NCI-H748 treated with DMSO at 0.1 percent for 48 hours (cell line): ENCODE measurements around the gene ATCAY.
"Not testable (repeated sequence)": the region's sequence is repeated elsewhere in the genome, so short reads cannot be mapped to it uniquely, and the experiment has no call there.

Source experiments
- DNase-seq: peaks from one replicate; lab custom pipeline; 2025; lab: John Stamatoyannopoulos, UW

The ATCAY gene

DNA sequence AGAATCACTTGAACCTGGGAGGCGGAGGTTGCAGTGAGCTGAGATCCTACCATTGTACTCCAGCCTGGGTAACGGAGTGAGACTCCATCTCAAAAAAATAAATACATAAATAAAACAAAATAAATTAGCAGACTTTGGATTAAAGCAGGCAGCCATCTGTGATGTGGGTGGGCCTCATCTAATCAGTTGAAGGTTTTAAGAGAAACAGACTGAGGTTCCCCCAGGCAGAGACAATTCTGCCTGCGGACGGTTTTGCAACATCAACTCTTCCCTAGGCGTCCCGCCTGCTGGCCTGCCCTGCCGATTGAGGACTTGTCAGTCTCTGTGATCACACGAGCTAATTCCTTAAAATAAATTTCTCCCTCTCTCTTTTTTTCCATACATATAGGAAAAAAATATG is 23.7 kb downstream of the ATCAY start:
- DNase-seq = no peak

DNA sequence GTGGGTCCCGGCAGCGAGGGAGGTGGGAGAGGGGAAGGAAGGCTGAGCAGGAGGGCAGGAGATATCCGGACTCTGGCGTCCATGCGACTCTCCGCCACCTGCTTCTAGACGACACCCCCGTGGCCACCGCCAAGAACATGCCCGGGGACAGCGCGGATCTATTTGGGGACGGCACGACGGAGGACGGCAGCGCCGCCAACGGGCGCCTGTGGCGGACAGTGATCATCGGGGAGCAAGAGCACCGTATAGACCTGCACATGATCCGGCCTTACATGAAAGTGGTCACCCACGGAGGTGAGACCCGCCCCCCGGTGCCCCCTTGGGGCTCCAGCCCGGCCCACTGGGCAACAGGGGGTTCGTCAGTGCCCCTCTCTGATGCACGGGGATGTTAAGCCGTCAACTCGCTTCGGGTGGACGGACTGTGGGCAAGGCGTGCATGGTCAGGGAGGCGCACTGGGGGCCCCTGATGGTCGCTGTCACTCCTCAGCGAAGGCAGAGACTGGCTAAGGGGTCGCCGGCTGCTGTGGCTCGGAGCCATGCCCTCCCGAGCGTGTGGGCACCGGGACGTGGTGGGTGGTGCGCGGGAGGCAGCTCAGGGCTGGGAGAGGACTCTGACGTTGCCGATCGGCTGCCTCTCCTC is 27.3 kb downstream of the ATCAY start:
- no peak for DNase-seq

DNA sequence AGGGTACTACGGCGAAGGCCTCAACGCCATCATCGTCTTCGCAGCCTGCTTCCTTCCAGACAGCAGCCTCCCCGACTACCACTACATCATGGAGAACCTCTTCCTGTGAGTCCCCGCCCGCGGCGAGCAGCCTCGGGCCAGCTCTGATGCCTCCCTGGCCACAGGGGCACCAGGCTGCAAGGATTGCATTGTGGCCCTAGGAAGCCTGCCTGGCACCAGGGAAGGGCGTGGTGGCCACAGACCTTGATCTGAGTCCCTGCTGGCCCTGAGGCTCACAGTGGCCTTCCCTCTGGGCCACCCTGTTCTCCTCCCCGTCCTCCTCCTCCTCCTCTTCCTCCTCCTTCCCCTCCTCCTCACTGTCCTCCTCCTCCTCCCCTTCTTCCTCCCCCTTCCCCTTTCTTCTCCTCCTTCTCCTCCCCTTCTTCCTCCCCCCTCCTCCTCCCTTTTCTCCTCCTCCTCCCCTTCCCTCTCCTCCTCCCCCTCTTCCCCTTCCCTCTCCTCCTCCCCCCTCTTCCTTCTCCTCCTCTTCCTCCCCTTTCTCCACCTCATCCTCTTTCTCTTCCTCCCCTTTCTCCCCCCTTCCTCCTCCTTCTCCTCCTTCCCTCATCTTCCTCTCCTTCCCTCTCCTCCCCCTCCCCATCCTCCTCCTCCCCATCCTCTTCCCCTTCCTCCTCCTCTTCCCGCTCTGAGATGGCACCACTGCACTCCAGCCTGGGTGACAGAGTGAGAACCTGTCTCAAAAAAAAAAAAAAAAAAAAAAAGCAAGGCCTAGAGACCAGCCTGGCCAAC is 28.0 kb downstream of the ATCAY start:
- DNase-seq = no peak

DNA sequence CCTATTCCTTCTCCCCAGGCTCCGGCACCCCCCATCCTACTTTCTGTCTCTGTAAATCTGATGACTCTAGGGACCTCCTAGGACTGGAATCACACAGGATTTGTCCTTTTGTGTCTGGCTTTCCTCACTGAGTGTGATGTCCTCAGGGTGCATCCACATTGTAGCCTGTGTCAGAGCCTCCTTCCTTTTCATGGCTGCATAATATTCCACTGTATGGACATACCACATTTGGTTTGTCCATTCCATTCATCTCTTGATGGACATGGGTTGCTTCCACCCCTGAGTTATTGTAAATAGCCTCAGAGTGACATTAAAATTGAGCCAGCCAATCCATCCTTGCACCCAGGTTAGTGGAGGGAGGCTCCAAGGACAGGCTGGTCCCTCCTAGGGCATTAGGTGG is 29.6 kb downstream of the ATCAY start:
- DNase-seq = no peak

DNA sequence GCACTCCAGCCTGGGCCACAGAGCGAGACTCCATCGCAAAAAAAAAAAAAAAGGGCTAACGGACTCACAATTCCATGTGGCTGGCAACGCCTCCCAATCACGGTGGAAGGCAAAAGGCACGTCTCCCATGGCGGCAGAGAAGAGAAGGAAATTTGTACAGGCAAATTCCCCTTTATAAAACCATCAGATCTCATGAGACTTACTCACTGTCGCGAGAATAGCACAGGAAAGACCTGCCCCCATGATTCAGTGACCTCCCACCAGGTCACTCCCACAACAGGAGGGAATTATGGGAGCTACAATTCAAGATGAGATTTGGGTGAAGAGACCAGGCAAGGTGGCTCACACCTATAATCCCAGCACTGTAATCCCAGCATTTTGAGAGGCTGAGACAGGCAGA is 33.7 kb downstream of the ATCAY start:
- DNase-seq = no peak

DNA sequence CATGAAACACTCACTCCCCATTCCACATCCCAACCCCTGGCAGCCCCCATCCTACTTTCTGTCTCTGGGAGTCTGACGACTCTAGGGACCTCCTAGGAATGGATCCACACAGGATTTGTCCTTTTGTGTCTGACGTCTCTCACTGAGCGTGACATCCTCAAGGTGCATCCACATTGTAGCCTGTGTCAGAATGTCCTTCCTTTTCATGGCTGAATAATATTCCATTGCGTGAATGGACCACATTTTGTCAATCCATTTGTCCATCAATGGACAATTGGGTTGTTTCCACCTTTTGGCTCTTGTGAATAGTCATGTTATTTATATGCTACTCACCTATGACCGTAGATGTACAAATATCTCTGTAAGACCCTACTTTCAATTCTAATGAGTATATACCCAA is 35.5 kb downstream of the ATCAY start:
- DNase-seq = no peak

DNA sequence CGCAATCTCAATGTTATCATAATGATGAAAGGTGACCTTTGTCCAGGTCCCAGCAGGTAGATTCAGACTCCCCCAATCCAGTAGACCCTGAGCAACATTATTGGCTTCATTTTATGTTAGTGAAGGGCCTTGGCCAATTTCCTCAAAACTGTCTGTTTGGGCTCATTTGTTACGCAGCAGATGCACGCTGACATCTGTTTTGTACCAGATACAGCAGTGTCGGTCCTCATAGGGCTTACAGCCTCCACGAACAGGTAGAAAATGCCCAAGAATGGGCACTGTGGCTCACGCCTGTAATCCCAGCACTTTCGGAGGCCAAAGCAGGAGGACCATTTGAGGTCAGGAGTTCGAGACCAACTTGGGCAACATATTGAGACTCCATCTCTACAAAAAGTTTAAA is 39.3 kb downstream of the ATCAY start:
- DNase-seq = no peak

DNA sequence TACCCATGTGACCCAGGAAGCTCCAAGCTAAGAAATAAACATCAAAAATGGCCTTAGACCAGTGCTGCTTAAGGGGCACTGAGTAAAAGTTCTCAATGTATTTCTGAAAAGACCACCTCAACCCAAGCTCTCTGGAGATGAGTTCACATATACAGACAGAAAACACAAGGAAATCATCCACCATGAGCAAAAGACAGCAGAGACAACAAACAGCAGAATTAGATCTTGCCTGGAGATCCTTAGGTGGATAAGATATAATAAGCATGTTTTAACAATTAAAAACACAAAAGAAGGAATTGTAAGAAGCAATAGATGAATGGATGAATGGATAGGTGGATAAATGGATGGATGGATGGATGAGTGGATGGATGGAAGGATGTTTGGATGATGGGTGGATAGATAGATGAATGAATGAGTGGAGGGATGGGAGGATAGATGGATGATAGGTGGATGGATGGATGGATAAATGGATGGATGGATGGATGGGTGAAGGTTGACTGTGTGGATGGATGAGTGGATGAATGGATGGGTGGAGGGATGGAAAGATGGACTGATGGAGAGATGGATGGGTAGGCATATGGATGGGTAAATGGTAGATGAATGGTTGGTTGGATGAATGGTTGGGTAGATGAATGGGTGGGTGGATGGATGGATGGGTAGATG is 42.7 kb downstream of the ATCAY start:
- no peak for DNase-seq

DNA sequence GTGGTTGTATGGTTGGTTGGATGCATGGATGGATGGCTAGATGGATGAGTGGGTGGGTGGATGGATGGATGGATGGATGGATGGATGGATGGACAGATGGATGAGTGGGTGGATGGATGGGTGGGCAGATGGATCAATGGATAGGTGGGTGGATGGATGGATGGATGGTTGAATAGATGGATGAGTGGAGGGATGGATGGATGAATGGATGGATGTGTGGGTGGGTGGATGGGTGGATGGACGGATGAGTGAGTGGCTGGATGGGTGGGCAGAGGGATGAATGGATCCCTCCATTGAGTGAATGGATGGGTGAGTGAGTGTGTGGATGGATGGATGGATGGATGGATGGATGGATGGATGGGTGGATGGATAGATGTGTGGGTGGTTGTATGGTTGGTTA is 43.4 kb downstream of the ATCAY start:
- DNase-seq = no peak

DNA sequence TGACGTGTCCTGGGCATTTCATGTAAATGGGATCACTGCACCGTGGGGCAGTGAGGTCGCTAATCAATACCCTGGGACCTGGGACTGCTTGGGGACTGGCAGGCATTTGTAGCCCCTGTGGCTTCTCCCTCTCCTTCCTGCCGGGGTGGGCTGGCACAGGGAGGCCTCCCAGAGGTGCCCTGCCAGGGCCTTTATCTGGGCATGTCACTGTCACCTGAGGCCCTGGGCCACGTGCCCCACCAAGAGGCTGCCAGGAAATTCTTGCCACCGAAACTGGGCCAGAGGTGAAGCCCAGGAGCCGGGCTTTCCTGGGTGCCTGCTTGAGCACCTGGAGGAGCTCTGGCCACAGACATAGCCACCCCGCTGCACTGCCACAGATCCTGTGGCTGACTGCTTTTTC is 50.6 kb downstream of the ATCAY start:
- no peak for DNase-seq

DNA sequence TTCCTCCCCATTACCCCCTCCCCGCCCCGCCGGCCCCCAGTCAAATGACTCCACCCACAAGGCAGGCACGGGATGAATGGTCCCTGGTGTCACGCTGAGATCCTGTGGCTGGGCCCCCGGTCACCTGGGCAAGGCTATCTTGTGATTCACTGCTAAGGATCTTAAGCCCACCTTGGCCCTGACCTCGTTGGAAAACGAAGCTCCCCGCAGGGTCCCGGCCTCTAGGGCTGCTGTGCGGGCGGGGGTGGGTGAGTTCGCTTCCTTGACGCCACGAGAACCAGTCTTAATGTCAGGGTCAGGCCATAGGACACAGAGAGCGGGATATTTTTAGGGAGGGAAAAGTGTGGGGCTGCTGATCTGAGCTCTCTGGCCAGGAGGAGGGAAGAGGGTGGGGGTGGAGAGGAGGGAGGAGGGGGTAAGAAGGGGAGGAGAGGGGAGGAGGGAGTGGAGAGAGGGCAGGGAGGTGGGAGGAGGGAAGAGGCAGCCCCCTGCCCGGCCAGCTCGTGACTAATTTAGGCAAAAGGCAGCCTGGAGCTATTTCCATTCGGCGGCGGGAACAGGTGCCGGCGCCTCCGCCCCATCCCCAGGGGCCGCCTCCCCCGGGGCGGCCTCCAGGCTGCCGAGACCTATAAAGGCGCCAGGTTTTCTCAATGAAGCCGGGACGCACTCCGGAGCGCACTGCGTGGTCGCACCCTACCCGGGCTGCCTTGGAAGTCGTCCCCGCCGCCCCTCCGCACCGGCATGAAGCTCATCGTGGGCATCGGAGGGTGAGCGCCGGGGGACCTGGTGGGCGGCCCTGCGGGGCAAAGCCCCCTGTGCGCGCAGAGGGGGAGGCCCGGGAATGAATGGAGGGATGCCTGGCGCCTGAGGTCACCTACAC is 52.7 kb downstream of the ATCAY start, which contains the start of gene NMRK2:
Gene NMRK2, plus strand, starts transcription at position 139 of the 880 bp plus-strand sequence. Its CDS starts 603 bp downstream, at position 742.
- no peak for DNase-seq

DNA sequence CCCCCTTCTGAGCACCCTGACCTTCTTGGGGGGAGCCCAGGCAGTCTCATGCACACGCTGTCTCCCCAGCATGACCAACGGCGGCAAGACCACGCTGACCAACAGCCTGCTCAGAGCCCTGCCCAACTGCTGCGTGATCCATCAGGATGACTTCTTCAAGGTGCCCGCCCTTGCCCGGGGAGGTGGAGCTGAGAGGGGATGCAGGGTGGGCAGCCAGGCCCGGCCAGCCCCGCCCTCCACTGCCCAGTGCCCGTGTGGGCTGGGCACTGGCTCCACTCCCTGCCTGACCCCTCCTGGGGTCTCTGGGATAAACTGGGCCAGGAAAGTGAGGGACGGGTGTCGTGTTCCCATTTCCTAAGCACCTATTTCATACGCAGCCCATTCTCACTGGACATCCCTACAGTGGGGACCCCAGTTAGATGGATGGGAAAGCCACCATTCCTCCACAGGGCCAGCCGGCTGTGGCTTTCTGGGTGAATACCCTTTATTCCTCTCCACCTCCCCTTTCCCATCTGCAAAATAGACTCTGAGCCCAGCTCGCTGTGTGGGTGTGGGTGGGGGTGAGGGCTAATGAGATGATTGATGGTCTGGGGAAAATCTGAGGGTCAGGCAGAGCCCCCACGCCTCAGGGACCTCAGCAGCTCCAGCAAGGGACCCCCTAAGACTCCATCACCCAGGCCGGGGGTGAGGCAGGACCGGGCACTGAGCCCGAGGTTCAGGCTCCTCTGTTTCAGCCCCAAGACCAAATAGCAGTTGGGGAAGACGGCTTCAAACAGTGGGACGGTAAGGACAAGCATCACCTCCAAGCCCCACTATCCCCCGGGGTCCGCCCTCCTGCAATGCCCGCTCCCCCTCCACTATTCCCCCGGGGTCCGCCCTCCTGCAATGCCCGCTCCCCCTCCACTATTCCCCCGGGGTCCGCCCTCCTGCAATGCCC is 56.3 kb downstream of the ATCAY start:
- DNase-seq = no peak

DNA sequence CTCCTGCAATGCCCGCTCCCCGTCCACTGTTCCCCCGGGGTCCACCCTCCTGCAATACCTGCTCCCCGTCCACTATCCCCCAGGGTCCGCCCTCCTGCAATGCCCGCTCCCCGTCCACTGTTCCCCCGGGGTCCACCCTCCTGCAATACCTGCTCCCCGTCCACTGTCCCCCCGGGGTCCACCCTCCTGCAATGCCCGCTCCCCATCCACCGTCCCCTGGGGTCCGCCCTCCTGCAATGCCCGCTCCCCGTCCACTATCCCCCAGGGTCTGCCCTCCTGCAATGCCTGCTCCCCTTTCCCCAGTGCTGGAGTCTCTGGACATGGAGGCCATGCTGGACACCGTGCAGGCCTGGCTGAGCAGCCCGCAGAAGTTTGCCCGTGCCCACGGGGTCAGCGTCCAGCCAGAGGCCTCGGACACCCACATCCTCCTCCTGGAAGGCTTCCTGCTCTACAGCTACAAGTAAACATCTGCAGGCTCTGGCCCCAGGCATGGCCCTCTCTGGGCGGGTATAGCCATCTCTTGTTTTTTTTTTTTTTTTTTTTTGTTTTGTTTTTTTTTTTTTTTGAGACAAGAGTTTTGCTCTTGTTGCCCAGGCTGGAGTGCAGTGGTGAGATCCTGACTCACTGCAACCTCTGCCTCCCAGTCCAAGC is 57.9 kb downstream of the ATCAY start:
- DNase-seq = not testable (repeated sequence)

DNA sequence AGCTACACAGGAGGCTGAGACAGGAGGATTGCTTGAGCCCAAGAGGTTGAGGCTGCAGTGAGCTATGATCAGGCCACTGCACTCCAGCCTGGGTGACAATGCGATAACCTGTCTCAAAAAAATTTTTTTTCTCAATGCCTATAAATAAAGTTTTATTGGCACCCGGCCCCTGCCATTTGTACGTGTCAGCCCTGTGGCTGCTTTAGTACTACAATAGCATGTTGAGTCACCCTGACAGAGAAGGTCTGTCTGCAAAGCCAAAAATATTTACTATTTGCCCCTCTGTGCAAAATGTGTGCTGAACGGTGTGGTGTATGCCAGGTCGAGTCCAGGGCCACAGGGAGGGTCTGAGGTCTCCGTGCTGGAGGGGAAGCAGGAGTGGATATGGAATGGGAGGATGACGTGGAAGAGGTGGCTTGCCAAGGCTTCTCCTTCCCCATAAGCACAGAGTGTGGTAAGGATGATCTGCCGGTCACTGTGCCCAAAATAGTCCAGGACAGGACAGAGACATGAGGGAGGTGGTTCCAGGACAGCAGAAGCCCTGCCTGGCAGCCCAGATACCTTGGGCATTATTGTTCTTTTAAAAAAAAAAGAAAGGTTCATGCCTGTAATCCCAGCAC is 62.4 kb downstream of the ATCAY start:
- no peak for DNase-seq

DNA sequence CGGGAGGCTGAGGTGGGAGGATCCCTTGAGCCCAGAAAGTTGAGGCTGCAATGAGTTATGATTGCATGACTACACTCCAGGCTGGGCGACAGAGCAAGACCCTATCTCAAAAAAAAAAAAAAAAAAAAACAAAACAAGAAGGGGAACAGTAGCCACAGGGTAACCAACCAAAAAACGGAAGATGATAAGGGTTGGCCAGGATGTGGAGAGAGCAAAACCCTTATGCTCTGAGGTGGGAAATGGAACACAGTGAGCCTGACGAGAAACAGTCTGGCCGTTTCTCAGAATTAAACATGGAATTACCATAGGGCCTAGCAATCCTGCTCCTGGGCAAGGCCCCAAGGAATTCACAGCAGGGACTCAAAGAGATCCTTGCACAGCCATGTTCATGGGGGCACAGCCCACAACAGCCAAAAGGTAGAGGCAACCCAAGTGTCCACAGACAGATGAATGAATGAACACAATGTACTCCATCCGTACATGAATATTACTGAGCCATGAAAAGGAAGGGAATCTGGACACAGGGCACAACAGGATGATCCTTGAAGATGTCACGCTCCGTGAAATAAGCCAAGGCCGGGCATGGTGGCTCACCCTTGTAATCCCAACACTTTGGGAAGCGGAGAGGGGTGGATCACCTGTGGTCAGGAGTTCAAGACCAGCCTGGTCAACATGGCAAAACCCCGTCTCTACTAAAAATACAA is 63.7 kb downstream of the ATCAY start:
- no peak for DNase-seq

DNA sequence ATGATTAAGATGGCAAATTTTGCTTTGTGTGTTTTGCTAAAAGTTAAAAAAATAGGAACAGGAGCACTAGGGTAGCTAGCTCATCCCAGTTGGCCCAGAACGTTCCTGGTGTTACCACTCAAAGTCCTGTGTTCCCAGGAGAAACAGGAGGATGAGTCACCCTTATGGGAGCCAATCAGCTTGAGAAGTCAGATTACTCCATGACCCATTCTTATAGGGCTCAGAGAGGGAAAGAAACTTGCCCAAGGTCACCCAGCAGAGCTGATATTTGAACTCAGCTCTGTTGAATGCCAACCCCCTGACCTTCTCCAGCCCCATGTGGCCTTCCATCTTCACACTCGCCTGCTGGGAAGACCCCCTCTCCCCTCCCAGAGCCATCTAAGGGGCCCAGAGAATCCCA is 65.4 kb downstream of the ATCAY start:
- DNase-seq = no peak

DNA sequence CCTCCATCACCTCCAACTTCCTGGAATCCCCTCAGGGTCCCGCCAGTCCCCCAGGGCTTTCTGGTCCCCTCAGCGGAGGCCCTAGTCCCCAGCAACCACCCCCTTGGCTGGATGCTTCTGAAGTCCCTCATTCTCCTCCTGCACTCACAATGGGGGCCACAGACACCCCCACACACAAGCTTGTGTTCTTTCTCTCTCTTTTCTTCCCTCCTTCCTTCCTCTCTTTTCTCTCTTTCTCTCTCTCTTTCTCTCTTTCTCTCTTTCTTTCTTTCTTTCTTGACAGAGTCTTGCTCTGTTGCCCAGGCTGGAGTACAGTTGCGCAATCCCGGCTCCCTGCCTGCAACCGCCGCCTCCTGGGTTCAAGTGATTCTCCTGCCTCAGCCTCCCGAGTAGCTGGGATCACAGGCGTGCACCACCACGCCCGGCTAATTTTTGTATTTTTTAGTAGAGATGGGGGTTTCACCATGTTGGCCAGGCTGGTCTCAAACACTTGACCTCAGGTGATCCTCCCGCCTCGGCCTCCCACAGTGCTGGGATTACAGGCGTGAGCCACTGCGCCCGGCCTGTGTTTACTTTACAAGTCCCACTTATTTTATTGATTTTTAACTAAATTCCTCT is 66.9 kb downstream of the ATCAY start:
- not testable (repeated sequence) for DNase-seq

DNA sequence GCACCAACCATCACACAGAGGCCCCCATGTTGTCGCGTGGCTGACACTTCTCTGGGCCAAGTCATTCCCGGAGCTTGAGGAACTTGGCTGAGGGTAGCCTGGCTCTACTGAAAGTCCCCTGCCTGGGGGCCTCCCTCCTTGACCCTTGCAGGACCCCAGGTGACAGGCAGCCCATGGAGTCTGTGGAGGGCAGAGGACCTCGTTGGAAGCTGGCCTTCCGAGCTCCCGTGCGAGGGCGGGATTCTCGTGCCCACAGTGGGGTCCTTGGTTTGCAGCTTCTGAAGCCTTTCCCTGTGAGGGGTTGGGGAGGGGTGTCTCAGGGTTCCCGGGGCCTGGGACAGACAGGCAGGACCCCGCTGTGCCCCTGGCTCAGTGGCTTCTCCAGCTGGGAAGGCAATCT is 68.8 kb downstream of the ATCAY start:
- no peak for DNase-seq
